Activated T-helper 2 cell treated with anti-CD3 and anti-CD28 coated beads, Interferon-gamma antibody, Interleukin-2, Interleukin-4, amounts not matched to agents 10 μg/mL and 5 μg/mL and 100 μg/mL, durations not matched to agents 14 hours and 24 hours and 36 hours (primary cell): ENCODE results near the gene NOL12. TPM values are rescaled to one million over a fixed set of nuclear protein-coding genes. Genes with fewer than 3 reads are reported as not detected.
A peak's percentile ranks its signal among the peaks of the same experiment; 100 is the strongest.

ENCODE experiments used
- DNase-seq: peaks from one replicate; pipeline ENCODE4 v3.0.0; 2021; ENCODE audit warnings: low spot score
- H3K27ac Mint-ChIP-seq: one replicate; pipeline ENCODE4 v1.8.0; 2021; ENCODE audit warnings: mixed read lengths
- H3K27me3 Mint-ChIP-seq: one replicate; pipeline ENCODE4 v1.8.0; 2021; ENCODE audit warnings: low read depth, mixed read lengths
- H3K36me3 Mint-ChIP-seq: one replicate; pipeline ENCODE4 v1.8.0; 2021; ENCODE audit warnings: low read depth, mixed read lengths
- H3K4me1 Mint-ChIP-seq: one replicate; pipeline ENCODE4 v1.8.0; 2021; ENCODE audit warnings: low read depth, mixed read lengths
- H3K4me3 Mint-ChIP-seq: one replicate; pipeline ENCODE4 v1.8.0; 2021; ENCODE audit warnings: low read depth, mild to moderate bottlenecking, moderate library complexity, mixed read lengths
- H3K9me3 Mint-ChIP-seq: one replicate; pipeline ENCODE4 v1.8.0; 2021; ENCODE audit warnings: mixed read lengths
- intact Hi-C: fragments of 100-400 bp; cut with micrococcal nuclease; formaldehyde crosslinking; loops from one replicate; pipeline ENCODE4 v1.15.1; 2023
- total RNA-seq: library from RNA; stranded (reverse); gene quantifications from 2 replicates; pipeline ENCODE4 v1.2.3, GENCODE V29; 2022

Gene NOL12, protein sequence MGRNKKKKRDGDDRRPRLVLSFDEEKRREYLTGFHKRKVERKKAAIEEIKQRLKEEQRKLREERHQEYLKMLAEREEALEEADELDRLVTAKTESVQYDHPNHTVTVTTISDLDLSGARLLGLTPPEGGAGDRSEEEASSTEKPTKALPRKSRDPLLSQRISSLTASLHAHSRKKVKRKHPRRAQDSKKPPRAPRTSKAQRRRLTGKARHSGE
- 55.4 and 60.6 TPM in 2 replicates for total RNA-seq

DNA sequence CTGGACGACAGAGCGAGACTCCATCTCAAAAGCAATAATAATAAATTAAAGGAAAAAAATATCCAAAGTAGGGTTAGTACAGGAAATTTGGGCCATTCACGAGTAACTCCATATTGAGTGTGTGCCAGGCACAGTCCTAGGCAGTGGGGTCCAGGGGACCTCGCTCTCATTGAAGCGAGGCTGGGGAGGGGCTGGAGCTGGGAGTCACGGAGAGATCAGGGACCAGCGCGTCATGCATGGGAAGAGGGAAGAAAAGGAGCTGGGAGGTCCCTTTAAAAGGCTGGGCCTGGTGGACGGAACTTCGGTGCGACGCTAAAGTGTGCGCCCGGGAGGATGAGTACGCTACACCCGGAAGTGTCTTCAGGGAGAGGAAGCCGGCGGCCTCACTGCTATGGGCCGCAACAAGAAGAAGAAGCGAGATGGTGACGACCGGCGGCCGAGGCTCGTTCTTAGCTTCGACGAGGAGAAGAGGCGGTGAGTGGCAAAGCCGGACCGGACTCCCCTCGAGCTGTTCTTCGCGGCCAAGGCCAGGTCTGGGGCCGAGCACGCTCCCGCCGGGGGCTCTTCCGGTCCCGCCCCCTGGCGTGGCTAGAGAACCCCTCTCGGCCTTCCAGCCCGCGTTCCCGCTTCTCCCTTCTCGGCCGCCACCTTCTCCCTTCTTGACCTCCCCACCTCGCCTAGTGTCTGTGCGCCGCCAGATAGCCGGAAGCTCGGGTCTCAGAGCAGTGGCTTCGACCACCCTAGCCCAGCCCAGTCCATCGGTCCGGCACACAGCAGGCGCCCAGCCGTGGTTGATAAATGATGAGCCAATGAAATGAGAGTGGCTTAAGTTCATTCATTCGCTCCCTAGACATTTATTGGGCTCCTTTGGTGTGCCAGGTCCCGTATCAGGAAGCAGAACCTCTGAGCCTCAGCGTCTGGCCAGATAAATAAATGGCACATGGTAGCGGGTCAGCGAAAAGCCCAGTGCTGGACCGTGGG lies at the start of gene NOL12:
Gene NOL12, plus strand, starts transcription at position 342 of the 981 bp plus-strand sequence. Its CDS starts 50 bp downstream, at position 392.
- H3K4me3 Mint-ChIP-seq: peak within 1 kb of the TSS; percentile 95
- peak within 1 kb of the TSS; percentile 94 for H3K27ac Mint-ChIP-seq
- H3K27me3 Mint-ChIP-seq: no peaks in the 10 kb centered on the region
- peaks cover 16% of the 10 kb centered on the region for H3K4me1 Mint-ChIP-seq
- intact Hi-C loops: no loop called here
- peak; percentile 77 for DNase-seq
- no peaks in the 10 kb centered on the region for H3K9me3 Mint-ChIP-seq
- H3K36me3 Mint-ChIP-seq: peaks cover 34% of the 10 kb centered on the region

DNA sequence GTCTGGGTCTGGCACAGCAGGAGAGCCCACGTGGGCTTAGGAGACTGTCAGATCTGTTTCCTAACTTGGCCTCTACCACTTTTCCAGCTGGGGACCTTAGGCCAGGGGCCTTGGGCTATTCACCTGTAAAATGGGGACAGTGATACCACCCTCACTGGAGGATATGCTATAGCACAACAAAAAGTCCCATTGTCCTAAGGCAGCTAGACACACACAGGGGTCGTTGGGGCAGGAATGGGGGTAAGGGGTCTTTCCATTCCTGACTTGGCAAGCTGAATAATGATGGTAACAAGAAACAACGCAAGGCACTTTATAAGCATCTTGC lies 49.2 kb upstream of the NOL12 start:
- Mint-ChIP-seq H3K27me3 (no peaks in the 10 kb centered on the region), H3K4me3 (no peak overlapping the region), H3K27ac (peak overlapping the region; percentile 67), H3K36me3 (peaks cover 16% of the 10 kb centered on the region), H3K9me3 (no peaks in the 10 kb centered on the region), H3K4me1 (peaks cover 52% of the 10 kb centered on the region)
- no peak for DNase-seq
- intact Hi-C loops: no loop called here

DNA sequence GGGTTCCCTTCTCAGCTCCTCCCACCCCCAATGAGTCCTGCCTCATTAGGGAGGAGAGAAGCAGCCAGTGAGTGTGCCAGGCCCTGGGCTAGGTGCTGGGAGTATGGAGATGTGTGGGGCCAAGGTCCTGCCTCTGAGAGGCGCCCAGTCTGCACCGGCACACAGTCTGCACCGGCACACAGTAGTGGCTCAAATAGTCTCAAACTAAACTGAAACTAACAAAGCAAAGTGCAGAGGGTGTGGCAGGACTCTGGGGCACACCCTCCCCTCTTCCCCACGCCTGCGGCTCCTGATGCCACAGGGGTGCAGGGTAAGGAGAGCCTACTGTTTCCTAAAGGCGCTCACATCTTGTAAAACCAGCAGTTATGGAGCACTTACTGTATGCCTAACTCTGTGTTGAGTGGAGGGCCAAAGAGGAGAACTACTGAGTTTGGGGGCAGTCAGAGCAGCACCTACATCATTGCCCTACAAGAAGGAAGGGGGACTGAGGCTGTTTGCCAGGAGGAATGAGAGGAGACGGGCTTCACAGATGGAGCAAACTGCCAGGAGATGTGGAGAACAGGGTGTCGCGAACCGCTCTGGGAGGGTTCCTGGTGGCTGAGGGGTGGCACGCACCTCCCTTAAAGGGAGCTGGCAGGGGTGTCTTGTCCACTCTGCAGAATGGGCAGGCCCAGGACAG lies 47.6 kb upstream of the NOL12 start:
- peak; percentile 45 for DNase-seq
- intact Hi-C loops: loop anchor here (1.0 to 2.0 kb wide), 4 partner anchors 15 to 39 kb away; partner anchors contain the start of gene PDXP
- Mint-ChIP-seq H3K27ac (peak overlapping the region; percentile 85), H3K27me3 (no peaks in the 10 kb centered on the region), H3K4me3 (peak overlapping the region; percentile 100), H3K9me3 (no peaks in the 10 kb centered on the region), H3K36me3 (peaks cover 22% of the 10 kb centered on the region), H3K4me1 (peaks cover 51% of the 10 kb centered on the region)

DNA sequence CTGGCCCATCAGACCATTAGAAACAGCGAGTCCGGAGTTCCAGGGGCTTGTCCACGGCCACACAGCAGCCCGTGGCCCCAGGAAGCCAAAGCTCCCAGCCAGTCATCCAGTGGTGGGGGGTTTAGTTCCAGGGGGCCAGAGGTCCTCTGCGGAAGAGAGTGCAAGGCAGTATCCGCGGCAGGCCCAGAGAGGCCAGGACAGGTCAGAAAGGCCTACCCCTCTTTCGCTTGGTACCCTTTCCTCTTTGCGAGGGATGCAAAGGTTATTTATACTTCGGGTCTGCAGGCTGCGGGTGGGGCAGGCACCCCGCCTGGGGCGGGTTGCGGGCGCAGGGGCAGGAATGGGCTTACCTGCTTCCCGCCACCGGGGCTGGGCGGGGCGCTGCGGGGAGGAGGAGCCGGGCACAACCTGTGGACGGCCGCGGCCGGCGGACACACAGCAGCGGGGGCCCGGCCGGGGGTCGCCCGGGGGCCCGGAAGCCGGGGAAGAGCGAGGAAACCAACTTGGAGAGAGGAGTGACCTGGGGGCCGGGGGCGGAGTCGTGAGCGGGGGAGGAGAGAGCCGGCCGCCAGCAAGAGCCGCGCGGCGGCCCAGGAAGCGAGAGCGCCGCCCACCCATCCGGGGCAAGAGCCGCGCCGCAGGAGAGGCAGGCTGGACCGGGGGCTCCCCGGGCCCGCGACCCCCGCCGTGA lies 46.9 kb upstream of the NOL12 start, which contains the start of gene SH3BP1:
Gene SH3BP1, plus strand, starts transcription at position 600 of the 691 bp plus-strand sequence. CDS start 119 bp downstream, outside the sequence.
- intact Hi-C loops: loop anchor here (1.0 to 2.0 kb wide), 2 partner anchors 20 to 38 kb away; partner anchors contain the start of gene PDXP
- H3K4me1 Mint-ChIP-seq: peaks cover 48% of the 10 kb centered on the region
- no peaks in the 10 kb centered on the region for H3K9me3 Mint-ChIP-seq
- H3K36me3 Mint-ChIP-seq: peaks cover 27% of the 10 kb centered on the region
- DNase-seq: peak; percentile 55
- peak within 1 kb of the TSS; percentile 99 for H3K27ac Mint-ChIP-seq
- peak within 1 kb of the TSS; percentile 100 for H3K4me3 Mint-ChIP-seq
- no peaks in the 10 kb centered on the region for H3K27me3 Mint-ChIP-seq

DNA sequence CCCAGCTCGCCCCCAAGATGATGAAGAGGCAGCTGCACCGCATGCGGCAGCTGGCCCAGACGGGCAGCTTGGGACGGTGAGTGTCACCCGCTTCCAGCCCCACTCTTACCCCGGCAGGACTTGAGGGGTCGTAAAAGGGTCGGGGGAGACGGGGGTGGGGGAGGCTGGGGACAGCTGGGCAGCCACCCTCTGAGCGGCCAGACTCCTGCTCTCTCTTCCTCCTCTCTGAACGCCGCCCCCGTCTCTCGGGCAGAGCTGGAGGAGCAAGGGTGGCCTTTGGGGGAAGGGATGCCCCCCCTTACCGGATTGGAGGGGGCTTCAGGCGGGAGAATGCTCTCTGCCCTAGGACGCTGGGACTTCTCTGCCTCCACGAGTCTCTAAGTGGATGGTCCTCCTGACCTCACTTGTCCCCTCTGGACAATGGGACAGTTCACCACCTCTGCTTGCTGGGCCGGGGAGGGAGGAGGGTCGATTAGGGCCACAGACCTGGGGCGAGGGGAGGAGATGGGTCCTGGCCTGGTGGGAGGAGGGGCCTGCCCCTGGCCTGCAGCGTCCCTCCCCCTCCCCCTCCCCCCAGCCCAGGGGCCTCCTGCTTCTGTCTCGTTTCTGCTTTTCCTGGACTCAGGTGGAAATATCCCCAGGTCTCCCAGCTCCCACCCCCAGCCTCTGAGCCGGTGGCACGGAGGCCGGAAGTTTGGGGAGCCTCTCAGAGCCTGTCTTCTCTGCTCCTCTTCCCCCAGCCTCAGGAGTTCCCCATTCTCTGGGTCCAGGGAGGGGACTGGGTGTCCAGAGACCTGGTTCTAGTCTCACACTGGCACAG lies 46.2 kb upstream of the NOL12 start:
- Mint-ChIP-seq H3K27ac (peak overlapping the region; percentile 99), H3K27me3 (no peaks in the 10 kb centered on the region), H3K9me3 (no peaks in the 10 kb centered on the region), H3K36me3 (peaks cover 30% of the 10 kb centered on the region), H3K4me3 (peak overlapping the region; percentile 100), H3K4me1 (peaks cover 40% of the 10 kb centered on the region)
- DNase-seq: no peak
- intact Hi-C loops: loop anchor here (1.0 to 2.0 kb wide), 2 partner anchors 19 to 37 kb away; partner anchors contain the start of gene PDXP

DNA sequence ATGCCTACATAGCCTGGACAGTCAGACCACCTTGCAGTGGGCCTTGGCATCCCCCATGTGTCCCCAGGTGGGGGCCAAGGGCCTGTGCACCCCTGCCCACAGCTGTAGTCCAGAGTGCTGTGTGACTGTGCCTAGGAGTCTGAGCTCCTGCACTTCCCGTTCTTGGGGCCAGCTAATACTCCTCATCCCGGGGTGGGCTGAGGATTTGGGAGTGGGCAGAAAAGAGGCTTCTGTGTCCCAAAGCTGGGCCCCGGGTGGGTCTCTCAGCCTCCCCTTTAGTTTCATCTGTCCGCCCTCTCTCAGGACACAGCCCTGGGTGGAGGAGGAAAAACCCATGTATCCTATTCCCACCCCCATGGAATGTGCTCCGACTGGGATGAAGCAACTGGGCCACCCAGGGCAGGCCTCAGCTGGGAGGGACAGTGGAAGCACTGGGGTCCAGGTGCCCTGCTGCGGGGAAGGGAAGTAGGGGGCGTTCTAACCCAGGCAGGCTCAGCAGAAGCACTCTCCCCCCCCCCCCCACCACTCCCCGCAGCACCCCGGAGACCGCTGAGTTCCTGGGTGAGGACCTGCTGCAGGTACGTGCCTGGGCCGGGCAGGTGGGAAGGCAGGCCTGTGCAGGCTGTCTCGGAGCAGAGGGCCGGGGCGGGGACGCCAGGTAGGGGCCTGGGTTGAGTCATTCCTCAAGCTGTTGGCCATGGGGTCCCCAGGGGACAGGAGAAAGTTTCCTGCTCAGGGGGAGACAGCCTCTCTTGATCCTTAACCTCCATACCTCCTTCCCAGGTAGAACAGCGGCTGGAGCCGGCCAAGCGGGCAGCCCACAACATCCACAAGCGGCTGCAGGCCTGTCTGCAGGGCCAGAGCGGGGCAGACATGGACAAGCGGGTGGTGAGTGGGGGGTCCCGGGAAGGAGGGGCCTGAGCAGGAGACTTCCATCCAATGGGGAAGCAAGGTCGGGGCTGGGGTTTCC lies 45.3 kb upstream of the NOL12 start:
- no peak for DNase-seq
- H3K4me3 Mint-ChIP-seq: peak overlapping the region; percentile 100
- H3K27me3 Mint-ChIP-seq: no peaks in the 10 kb centered on the region
- H3K27ac Mint-ChIP-seq: peak overlapping the region; percentile 99
- peaks cover 40% of the 10 kb centered on the region for H3K4me1 Mint-ChIP-seq
- H3K9me3 Mint-ChIP-seq: no peaks in the 10 kb centered on the region
- intact Hi-C loops: no loop called here
- H3K36me3 Mint-ChIP-seq: peaks cover 37% of the 10 kb centered on the region

DNA sequence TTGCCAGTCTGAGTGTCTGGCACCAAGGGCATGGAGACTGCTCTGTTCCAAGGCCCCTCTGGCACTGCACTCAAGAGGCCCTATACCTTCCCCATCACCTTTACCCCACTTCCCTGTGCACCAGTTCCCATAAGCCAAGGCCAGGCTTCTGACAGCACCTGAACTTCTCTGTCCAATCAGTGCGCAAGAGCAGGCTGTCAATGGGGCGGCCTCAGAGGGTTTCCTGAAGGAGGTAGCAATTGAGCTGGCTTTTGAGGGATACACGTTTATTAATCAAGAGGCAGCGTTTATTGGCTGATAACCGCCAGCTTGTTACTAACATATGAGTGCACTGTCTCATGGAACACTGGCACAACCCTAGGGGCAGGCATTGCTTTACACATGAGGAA lies 44.6 kb upstream of the NOL12 start:
- no peak for DNase-seq
- peaks cover 35% of the 10 kb centered on the region for H3K4me1 Mint-ChIP-seq
- H3K4me3 Mint-ChIP-seq: peak overlapping the region; percentile 51
- intact Hi-C loops: no loop called here
- peak overlapping the region; percentile 62 for H3K27ac Mint-ChIP-seq
- no peaks in the 10 kb centered on the region for H3K9me3 Mint-ChIP-seq
- no peaks in the 10 kb centered on the region for H3K27me3 Mint-ChIP-seq
- peaks cover 39% of the 10 kb centered on the region for H3K36me3 Mint-ChIP-seq

DNA sequence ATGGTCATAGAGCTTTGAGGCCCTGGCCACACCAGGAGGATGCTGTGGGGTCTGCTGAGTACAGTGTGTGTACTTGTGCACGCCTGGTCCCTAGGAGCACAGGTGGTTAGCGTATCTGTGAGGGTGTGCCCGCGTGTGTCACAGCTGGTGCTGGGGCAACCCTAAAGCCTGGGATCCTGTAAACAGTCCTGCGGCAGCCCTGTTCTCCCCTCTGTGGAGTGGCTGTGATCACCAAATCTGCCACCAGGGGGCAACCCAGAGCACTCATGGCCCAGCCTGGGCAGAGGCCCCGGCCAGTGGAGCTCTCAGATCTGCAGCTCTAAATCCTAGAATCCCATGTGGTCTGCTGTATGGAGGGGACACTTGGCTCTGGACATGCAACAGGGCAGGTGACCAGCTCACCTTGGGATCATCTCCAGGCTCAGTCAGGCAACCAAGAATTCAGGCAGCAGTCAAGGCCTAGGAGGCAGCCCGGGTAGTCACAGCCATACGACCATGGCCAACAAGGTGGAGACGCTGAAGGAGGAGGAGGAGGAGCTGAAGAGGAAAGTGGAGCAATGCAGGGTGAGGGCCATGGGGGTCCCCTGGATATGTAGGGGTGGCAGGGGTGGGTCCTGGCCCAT lies 42.8 kb upstream of the NOL12 start:
- Mint-ChIP-seq H3K4me3 (peak overlapping the region; percentile 14), H3K27ac (peak overlapping the region; percentile 2), H3K27me3 (no peaks in the 10 kb centered on the region), H3K36me3 (peaks cover 50% of the 10 kb centered on the region), H3K9me3 (no peaks in the 10 kb centered on the region), H3K4me1 (peaks cover 19% of the 10 kb centered on the region)
- intact Hi-C loops: loop anchor here (1.0 kb wide), 1 partner anchor 38 kb away; no protein-coding TSS in a partner anchor
- peak; percentile 79 for DNase-seq

DNA sequence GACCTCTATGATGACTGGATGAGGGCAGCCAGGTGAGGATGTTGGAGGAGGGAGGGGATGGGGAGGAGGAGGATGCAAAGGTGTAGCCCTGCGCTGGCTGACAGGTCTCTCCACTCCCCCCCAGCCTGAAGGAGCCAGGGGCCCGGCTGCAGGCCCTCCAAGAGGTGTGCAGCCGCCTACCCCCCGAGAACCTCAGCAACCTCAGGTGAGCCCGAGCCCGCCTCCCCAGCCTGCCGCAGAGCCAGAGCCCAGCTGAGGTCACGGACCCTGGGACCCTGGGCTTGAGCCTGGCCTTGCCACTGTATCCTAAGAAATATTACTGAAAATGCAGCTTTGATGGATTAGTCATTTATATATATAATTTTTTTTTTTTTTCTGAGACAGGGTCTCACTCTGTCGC lies 38.8 kb upstream of the NOL12 start:
- intact Hi-C loops: no loop called here
- Mint-ChIP-seq H3K27ac (no peak overlapping the region), H3K27me3 (no peaks in the 10 kb centered on the region), H3K4me3 (no peak overlapping the region), H3K9me3 (no peaks in the 10 kb centered on the region), H3K36me3 (peaks cover 70% of the 10 kb centered on the region), H3K4me1 (peaks cover 8% of the 10 kb centered on the region)
- DNase-seq: no peak

DNA sequence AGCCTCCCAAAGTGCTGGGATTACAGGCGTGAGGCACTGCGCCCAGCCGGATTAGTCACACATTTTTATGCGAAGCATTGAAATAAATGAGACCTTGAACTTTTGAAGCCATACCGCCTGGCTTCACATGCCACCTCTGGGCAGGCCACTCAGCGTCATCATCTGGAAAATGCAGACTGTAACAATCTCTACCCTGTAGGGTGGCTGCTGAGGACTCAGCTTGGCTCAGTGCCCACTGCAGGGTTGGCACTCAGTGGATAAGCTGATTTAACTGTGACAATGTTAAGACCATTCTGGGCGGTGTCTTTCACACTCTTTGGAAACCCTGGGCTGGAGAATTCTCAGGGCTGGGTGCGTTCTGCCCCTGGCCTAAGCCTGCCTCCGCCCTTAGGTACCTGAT lies 38.2 kb upstream of the NOL12 start:
- H3K4me1 Mint-ChIP-seq: peaks cover 6% of the 10 kb centered on the region
- H3K27ac Mint-ChIP-seq: no peak overlapping the region
- intact Hi-C loops: no loop called here
- no peak for DNase-seq
- H3K4me3 Mint-ChIP-seq: no peak overlapping the region
- peaks cover 70% of the 10 kb centered on the region for H3K36me3 Mint-ChIP-seq
- H3K9me3 Mint-ChIP-seq: no peaks in the 10 kb centered on the region
- no peaks in the 10 kb centered on the region for H3K27me3 Mint-ChIP-seq
